ACC112 (cell line): ENCODE measurements around the gene TBXA2R.

Source experiments
- H2AFZ ChIP-seq: fragments of 200-600 bp; sonication (generic); one replicate; pipeline ENCODE4 v1.6.0; 2017; ENCODE audit warnings: antibody characterized with exemption, low read length; ENCODE audit not compliant: unreplicated experiment
- H3K27ac ChIP-seq: fragments of 200-600 bp; sonication (generic); 2 replicates; pipeline ENCODE4 v1.5.1; 2014; ENCODE audit warnings: low read depth, mild to moderate bottlenecking, antibody characterized with exemption, low read length, moderate library complexity
- H3K27me3 ChIP-seq: fragments of 200-600 bp; sonication (generic); 2 replicates; pipeline ENCODE4 v1.6.1; 2014; ENCODE audit warnings: mild to moderate bottlenecking, antibody characterized with exemption, low read length, moderate library complexity, mixed read lengths; ENCODE audit not compliant: insufficient read depth
- H3K36me3 ChIP-seq: fragments of 200-600 bp; sonication (generic); 2 replicates; pipeline ENCODE4 v1.6.1; 2016; ENCODE audit warnings: mild to moderate bottlenecking, antibody characterized with exemption, low read length, moderate library complexity, mixed read lengths; ENCODE audit not compliant: insufficient read depth
- H3K4me1 ChIP-seq: fragments of 200-600 bp; sonication (generic); one replicate; pipeline ENCODE4 v1.6.1; 2016; ENCODE audit warnings: low read length, mixed read lengths; ENCODE audit not compliant: insufficient read depth, unreplicated experiment, control insufficient read depth
- H3K4me3 ChIP-seq: fragments of 200-600 bp; sonication (generic); 2 replicates; pipeline ENCODE4 v1.5.1; 2014; ENCODE audit warnings: mild to moderate bottlenecking, low read depth, low read length
- H3K79me2 ChIP-seq: fragments of 200-600 bp; sonication (generic); one replicate; pipeline ENCODE4 v1.6.0; 2016; ENCODE audit warnings: low read length; ENCODE audit not compliant: control insufficient read depth, unreplicated experiment, insufficient read depth

TBXA2R gene

DNA sequence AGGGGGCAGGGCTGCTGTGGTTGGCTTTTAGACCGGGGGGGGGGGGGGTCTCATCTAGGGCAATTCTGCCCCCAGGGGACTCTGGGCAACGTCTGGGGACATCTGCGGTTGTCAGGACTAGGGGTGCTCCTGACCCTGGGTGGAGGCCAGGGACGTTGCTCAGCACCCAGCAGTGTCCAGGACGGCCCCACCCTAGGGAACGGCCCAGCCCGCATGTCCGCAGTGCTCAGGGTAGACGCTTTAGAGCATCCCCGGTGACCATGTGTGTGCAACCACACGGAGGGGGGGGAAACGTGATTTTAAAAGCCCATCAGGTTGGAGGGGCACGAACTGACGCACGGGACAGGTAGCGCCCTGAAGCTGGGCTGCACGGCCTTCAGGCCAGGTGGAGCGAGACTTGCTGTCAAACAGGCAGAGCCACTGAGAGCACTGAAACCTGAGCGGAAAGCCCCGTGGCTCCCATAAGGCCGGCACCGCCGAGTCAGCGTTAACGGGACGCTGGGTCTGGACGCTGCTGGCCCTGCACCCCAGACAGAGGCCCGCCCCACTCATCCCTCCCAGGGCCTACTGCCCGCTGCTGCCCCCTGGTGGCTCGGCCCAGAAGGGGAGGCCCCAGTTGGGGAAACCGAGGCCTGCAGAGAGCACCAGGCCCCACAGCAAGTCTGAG lies 11.6 kb upstream of the TBXA2R start:
- Histone ChIP-seq H3K36me3 (no peaks in the 10 kb centered on the region), H3K27ac (no peak overlapping the region), H3K79me2 (no peaks in the 10 kb centered on the region), H3K27me3 (no peaks in the 10 kb centered on the region), H2AFZ (no peak overlapping the region), H3K4me1 (no peaks in the 10 kb centered on the region), H3K4me3 (no peak overlapping the region)

DNA sequence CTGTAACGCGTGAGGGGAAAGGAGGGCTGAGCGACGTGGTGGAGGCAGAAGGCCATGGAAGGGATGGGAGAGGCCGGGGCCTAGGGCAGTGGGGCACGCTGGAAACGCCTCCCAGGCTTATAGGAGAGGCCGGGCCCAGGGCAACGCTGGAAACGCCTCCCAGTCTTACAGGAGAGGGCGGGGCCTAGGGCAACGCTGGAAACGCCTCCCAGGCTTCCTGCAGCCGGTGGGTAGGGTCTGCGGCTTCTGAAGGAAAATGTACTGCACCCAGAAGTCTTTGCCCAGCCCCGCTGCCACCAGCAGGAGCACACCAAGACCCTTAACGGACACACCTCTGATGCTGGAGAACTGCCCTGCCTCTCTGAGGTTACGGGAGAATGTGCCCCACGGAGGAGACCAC lies 10.8 kb upstream of the TBXA2R start:
- Histone ChIP-seq H2AFZ (no peak overlapping the region), H3K27me3 (no peaks in the 10 kb centered on the region), H3K4me3 (no peak overlapping the region), H3K79me2 (no peaks in the 10 kb centered on the region), H3K36me3 (no peaks in the 10 kb centered on the region), H3K4me1 (no peaks in the 10 kb centered on the region), H3K27ac (no peak overlapping the region)

DNA sequence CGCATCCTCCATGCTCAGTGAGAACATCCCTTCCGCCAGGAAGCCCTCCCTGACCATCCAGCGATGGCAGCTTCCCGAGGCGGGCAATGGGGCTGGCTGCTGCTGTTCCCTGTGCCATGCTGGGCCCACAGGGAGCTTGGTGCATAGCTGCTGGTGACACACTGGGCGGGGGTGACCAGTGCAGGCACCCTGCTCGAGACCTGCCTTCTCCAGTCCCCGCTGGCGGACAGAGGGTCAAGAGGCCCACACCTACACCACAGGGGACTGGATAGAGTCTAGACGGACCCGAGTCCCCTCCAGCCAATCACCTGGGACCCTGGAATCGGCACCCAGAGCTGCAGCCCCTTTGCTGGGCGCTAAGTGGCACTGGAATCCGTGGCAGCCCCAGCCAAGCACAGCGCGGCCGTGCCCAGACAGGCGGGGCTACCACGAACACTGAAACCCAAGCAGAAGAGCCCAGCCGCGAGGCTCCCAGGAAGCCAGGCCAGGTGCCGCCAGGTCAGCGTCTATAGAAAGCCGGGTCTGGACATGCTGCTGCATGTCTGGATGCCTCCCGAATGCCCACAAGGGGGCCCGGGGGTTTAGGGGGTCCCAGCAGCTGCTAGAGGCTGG lies 9.0 kb upstream of the TBXA2R start:
- Histone ChIP-seq H3K27me3 (no peaks in the 10 kb centered on the region), H3K79me2 (no peaks in the 10 kb centered on the region), H3K36me3 (no peaks in the 10 kb centered on the region; the same call in 1 of the 2 replicates), H3K27ac (no peak overlapping the region), H2AFZ (no peak overlapping the region), H3K4me1 (no peaks in the 10 kb centered on the region), H3K4me3 (no peak overlapping the region)

DNA sequence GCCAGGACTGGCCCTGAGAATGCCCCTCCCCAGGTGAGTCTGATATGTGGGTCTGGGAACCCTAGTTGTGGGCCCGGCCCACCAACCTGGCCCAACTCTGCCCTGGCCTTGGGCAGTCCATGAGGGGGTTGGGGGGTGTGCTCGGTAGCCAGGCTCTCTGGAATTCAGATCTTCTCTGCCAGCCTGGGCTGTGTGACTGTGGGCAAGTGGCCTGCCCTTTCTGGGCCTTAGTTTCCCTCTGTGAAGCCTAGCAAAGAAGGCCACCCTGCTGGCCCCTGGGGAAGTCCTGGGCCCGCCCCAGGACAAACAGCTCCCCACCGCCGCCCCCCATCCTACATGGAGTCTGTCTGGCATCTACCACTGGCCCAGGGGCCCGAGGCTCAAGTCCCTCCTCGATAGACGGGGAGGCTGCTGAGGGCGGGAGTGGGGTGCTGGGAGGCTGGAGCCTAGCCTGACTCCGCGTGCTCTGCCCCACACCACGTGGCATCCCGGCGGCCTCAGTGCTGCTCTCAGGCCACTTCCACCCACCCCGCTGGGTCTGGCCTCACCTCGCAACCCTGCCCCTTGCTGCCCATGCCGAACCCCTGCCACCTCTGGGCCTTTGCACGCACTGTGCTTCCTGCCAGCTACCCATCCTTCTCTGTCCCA lies 8.3 kb upstream of the TBXA2R start:
- Histone ChIP-seq H3K4me1 (no peaks in the 10 kb centered on the region), H3K27ac (no peak overlapping the region), H3K79me2 (no peaks in the 10 kb centered on the region), H2AFZ (no peak overlapping the region), H3K27me3 (no peaks in the 10 kb centered on the region), H3K4me3 (no peak overlapping the region), H3K36me3 (no peaks in the 10 kb centered on the region; the same call in 1 of the 2 replicates)

DNA sequence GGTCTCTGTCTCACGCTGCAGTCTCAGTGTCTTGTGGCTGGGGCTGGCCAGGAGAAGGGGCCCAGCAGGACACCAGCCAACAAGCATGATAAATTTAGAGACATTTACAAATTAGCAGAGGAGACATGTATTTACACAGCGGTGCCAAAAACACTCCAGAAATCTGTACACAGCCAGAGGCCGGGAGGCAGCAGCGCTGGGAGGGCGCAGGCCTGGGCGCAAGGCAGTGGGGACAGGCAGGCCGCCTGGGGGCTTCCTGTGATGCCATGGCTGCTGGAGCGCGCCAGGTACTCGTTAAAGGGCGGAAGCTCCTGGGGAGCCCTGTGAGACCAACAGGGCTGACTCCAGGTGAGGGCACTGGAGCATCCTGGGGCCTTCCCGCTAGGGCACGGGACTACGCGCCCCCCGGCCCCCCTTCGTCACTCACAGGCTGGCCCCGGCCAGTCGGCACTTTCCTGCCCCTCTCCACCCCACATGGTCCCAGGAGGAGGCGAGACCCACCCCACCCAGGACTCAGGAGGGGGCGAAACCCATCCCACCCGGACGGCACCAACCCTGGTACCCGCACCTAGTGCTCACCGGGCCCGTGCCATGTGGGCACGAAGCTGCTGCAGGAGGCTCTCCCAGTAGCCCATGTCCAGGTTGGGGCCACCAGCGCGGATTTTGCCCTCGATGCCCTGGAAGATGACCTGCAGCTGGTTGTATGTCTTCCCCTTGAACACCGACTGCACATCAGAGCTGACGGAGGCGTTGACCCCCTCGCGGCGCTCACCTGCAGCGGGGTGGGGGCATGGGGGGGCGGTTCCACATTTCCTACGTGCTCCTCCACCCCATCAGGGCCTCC lies 7.4 kb upstream of the TBXA2R start:
- H3K27me3 ChIP-seq: no peaks in the 10 kb centered on the region
- H3K36me3 ChIP-seq: no peaks in the 10 kb centered on the region; the same call in 1 of the 2 replicates
- H3K4me1 ChIP-seq: no peaks in the 10 kb centered on the region
- H2AFZ ChIP-seq: no peak overlapping the region
- H3K27ac ChIP-seq: no peak overlapping the region
- no peaks in the 10 kb centered on the region for H3K79me2 ChIP-seq
- H3K4me3 ChIP-seq: no peak overlapping the region

DNA sequence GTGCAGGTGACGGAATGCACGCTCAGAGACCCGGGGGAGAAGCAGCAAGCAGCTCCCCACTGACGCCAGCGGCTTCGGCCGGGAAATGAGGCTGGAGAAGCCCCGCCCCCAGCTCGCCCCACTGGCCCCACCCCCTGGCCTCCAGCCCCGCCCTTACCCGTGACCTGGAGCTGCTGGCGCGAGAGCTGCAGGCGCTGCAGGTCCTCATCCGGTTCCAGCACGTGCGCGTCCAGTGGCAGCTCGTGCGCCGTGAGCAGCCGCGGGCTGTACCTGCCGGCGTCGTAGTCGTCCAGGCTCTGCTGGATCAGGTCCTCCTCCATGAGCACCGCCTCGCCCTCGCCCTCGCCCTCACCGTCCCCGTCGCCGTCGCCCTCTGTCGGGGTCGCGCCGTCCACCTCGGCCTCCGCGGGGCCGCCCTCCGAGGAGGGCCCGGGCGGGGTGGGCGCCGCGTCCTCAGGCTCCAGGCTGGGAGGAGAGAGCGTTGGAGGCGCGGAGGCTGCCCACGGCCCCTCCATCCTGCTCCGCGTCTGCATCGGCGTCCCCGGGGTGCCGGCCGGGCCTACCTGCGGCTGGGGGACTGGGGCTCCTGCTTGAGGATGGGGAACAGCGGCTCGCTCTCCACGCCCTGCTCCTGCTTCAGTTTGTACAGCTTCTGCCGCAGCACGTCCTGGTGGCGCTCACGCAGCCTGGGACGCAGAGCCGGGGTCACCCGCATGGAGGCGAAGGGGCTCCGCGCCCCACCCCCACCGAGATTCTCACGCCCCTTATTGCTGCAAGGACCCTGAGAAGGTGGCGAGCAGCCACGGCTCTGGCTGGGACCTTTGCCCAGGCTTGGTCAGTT lies 6.4 kb upstream of the TBXA2R start:
- no peaks in the 10 kb centered on the region for H3K4me1 ChIP-seq
- H3K27ac ChIP-seq: no peak overlapping the region
- H3K36me3 ChIP-seq: no peaks in the 10 kb centered on the region; the same call in 1 of the 2 replicates
- H3K4me3 ChIP-seq: no peak overlapping the region
- H3K27me3 ChIP-seq: no peaks in the 10 kb centered on the region
- no peak overlapping the region for H2AFZ ChIP-seq
- no peaks in the 10 kb centered on the region for H3K79me2 ChIP-seq

DNA sequence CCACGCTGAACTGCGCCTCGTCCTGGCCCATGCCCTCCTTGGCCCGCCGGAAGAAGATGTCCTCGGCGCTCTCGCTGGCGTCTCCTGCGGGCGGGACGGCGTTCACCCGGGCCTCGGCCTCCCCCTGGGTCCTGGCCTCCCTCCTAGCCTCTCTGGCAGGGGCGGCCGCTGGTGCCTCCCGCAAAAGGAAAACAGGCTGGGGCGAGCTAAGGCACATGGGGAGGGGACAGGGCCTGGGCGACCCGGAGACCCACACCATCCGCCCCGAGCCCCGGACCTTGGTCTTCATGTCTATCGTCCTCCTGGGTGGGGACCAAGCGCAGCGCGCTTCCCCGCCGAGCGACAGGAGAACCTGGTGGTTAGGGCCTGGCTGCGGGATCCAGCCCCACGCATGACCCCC lies 5.7 kb upstream of the TBXA2R start:
- Histone ChIP-seq H3K36me3 (no peaks in the 10 kb centered on the region; the same call in 1 of the 2 replicates), H2AFZ (no peak overlapping the region), H3K27ac (no peak overlapping the region), H3K4me1 (no peaks in the 10 kb centered on the region), H3K4me3 (no peak overlapping the region), H3K27me3 (no peaks in the 10 kb centered on the region), H3K79me2 (no peaks in the 10 kb centered on the region)

DNA sequence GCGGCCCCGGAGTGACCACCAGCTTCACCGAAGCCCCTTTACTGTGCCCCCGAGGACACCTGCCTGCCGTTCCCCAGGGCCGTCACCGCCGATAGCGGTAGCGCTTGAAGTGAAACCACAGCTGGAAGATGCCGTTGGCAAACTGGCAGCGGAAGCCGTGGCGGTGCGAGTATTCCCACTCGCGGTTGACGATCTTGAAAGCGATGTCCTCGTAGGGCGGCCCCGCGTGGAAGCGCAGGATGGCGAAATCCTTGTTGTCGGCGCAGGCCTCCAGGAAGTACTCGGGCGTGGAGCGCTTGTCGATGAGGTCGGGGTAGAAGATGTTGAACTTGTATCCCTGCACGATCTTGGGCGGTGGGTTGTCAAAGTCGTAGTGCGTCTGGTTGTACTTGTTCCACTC lies 5.2 kb upstream of the TBXA2R start:
- H3K27ac ChIP-seq: no peak overlapping the region
- H3K79me2 ChIP-seq: no peaks in the 10 kb centered on the region
- H3K4me3 ChIP-seq: no peak overlapping the region
- H3K36me3 ChIP-seq: no peaks in the 10 kb centered on the region; the same call in 1 of the 2 replicates
- H2AFZ ChIP-seq: no peak overlapping the region
- H3K27me3 ChIP-seq: no peaks in the 10 kb centered on the region
- H3K4me1 ChIP-seq: no peaks in the 10 kb centered on the region

DNA sequence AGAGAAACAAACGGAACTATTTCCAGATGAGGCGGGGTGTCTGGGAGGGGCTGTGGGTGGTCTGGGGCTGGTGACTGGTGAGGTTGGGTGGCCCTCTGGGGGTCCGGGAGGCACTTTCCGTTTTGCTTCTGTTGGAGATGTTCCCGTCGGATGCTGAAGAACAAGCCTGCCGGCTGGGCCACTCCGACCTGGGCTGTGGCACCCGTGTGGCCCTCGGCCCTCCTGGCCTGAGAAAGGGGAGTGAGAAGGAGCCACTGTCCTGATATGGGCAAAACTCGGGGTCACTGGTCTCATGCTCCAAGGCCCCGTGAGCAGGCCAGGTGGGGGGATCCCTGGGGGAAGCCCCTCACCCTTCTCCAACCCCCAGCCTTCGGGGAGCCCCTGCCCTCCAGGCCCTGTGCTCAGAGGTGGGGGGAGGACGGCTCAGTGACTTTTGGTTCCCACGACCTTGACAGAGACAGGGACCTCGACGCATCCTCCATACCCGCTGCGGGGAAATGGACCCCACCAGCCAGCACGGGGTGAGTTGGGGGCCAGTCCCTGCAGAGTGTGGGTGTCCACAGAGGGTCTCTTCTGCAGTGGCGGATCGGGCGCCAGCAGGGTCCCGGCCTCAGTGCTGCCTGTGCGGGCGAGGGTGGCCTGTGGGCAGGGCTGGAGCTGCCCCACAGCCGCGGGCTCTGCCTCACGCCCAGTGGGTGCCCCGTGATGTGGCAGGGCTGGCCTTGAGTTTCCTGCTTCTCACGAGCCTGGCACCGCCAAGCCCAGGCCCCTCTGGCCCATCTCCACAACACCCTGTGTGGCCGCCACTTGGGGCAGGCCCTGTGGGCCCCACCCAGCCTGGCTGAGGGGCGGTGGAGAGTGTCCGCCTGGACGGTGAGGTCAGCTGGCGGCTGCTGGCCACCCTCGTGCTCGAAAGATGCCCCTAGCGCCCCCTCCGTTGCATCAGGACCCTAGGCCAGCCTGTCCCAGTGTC lies 4.4 kb upstream of the TBXA2R start:
- Histone ChIP-seq H3K79me2 (no peaks in the 10 kb centered on the region), H2AFZ (no peak overlapping the region), H3K27ac (no peak overlapping the region), H3K4me1 (no peaks in the 10 kb centered on the region), H3K36me3 (no peaks in the 10 kb centered on the region; the same call in 1 of the 2 replicates), H3K27me3 (no peaks in the 10 kb centered on the region), H3K4me3 (no peak overlapping the region)
